H9 (cell line): ENCODE data around the gene SBNO1. TPM values are rescaled to one million over a fixed set of nuclear protein-coding genes. Genes with fewer than 3 reads are reported as not detected.

Source experiments
- DNase-seq: peaks from one replicate; pipeline ENCODE4 v3.0.0-alpha.2; 2017
- H2AFZ ChIP-seq: one replicate; pipeline ENCODE4 v1.6.1; 2013; ENCODE audit warnings: mild to moderate bottlenecking, low read length, control low read depth, moderate library complexity
- H2AK5ac ChIP-seq: 2 replicates; pipeline ENCODE4 v1.6.1; 2013; ENCODE audit warnings: low read length, control low read depth, mixed read lengths; ENCODE audit not compliant: insufficient read length
- H2BK120ac ChIP-seq: one replicate; pipeline ENCODE4 v1.6.1; 2013; ENCODE audit warnings: low read depth, mild to moderate bottlenecking, low read length, control low read depth, inconsistent platforms; ENCODE audit not compliant: poor library complexity, severe bottlenecking
- H2BK12ac ChIP-seq: 2 replicates; pipeline ENCODE4 v1.6.1; 2013; ENCODE audit warnings: low read length, control low read depth, mixed read lengths, low read depth; ENCODE audit not compliant: insufficient read length
- H2BK15ac ChIP-seq: 2 replicates; pipeline ENCODE4 v1.6.1; 2013; ENCODE audit warnings: low read depth, low read length, control low read depth
- H2BK20ac ChIP-seq: one replicate; pipeline ENCODE4 v1.6.1; 2013; ENCODE audit warnings: low read depth, mild to moderate bottlenecking, low read length, control low read depth, inconsistent platforms; ENCODE audit not compliant: poor library complexity, severe bottlenecking
- H2BK5ac ChIP-seq: 2 replicates; pipeline ENCODE4 v1.6.1; 2013; ENCODE audit warnings: low read length, control low read depth, mixed read lengths; ENCODE audit not compliant: insufficient read length
- H3K14ac ChIP-seq: 2 replicates; pipeline ENCODE4 v1.6.1; 2013; ENCODE audit warnings: low read length, control low read depth; ENCODE audit not compliant: insufficient read depth
- H3K18ac ChIP-seq: 2 replicates; pipeline ENCODE4 v1.6.1; 2013; ENCODE audit warnings: low read depth, mild to moderate bottlenecking, mixed read lengths, low read length, control low read depth; ENCODE audit not compliant: insufficient read length
- H3K23ac ChIP-seq: 2 replicates; pipeline ENCODE4 v1.6.1; 2013; ENCODE audit warnings: low read length, control low read depth, mixed read lengths, low read depth; ENCODE audit not compliant: insufficient read length
- H3K23me2 ChIP-seq: 2 replicates; pipeline ENCODE4 v1.6.1; 2013; ENCODE audit warnings: low read depth, mild to moderate bottlenecking, mixed read lengths, low read length, control low read depth; ENCODE audit not compliant: insufficient read length, poor library complexity, severe bottlenecking
- H3K27ac ChIP-seq: 2 replicates; pipeline ENCODE4 v1.5.1; 2013; ENCODE audit warnings: low read length, control low read depth, mixed read lengths, low read depth; ENCODE audit not compliant: insufficient read length
- H3K27me3 ChIP-seq: 2 replicates; pipeline ENCODE4 v1.6.1; 2013; ENCODE audit warnings: low read length, control low read depth, inconsistent platforms; ENCODE audit not compliant: insufficient read depth
- H3K4ac ChIP-seq: 2 replicates; pipeline ENCODE4 v1.6.1; 2013; ENCODE audit warnings: low read depth, mild to moderate bottlenecking, control low read depth, inconsistent platforms, low read length, moderate library complexity
- H3K4me1 ChIP-seq: 2 replicates; pipeline ENCODE4 v1.6.1; 2013; ENCODE audit warnings: low read length, control low read depth, inconsistent platforms; ENCODE audit not compliant: insufficient read depth
- H3K4me2 ChIP-seq: 2 replicates; pipeline ENCODE4 v1.6.1; 2013; ENCODE audit warnings: low read length, control low read depth, mixed read lengths; ENCODE audit not compliant: insufficient read length, insufficient read depth
- H3K56ac ChIP-seq: 2 replicates; pipeline ENCODE4 v1.6.1; 2013; ENCODE audit warnings: low read depth, mild to moderate bottlenecking, mixed read lengths, low read length, control low read depth; ENCODE audit not compliant: insufficient read length
- H3K79me1 ChIP-seq: 2 replicates; pipeline ENCODE4 v1.6.1; 2013; ENCODE audit warnings: low read depth, mild to moderate bottlenecking, moderate library complexity, low read length, control low read depth, inconsistent platforms; ENCODE audit not compliant: insufficient read depth, poor library complexity, severe bottlenecking
- H3K79me2 ChIP-seq: 2 replicates; pipeline ENCODE4 v1.6.1; 2013; ENCODE audit warnings: low read length, control low read depth, inconsistent platforms; ENCODE audit not compliant: insufficient read depth
- H3K9ac ChIP-seq: 2 replicates; pipeline ENCODE4 v1.6.1; 2013; ENCODE audit warnings: low read length, control low read depth, mixed read lengths; ENCODE audit not compliant: insufficient read length; ENCODE audit errors: extremely low read depth
- H3K9me3 ChIP-seq: one replicate; pipeline ENCODE4 v1.6.1; 2013; ENCODE audit warnings: low read depth, low read length, inconsistent platforms; ENCODE audit not compliant: control insufficient read depth
- H3T11ph ChIP-seq: one replicate; pipeline ENCODE4 v1.6.1; 2013; ENCODE audit warnings: mild to moderate bottlenecking, low read length, control low read depth, inconsistent platforms
- H4K20me1 ChIP-seq: one replicate; pipeline ENCODE4 v1.6.1; 2013; ENCODE audit not compliant: control insufficient read depth, insufficient read length, insufficient read depth
- H4K5ac ChIP-seq: 2 replicates; pipeline ENCODE4 v1.6.1; 2013; ENCODE audit warnings: low read depth, mild to moderate bottlenecking, mixed read lengths, low read length, control low read depth; ENCODE audit not compliant: insufficient read length
- H4K8ac ChIP-seq: replicated peaks from 2 replicates; pipeline ENCODE4 v1.6.1; 2013; ENCODE audit warnings: low read length, control low read depth, mixed read lengths, low read depth; ENCODE audit not compliant: insufficient read length
- H4K91ac ChIP-seq: 2 replicates; pipeline ENCODE4 v1.6.1; 2013; ENCODE audit warnings: low read depth, mild to moderate bottlenecking, moderate library complexity, mixed read lengths, low read length, control low read depth; ENCODE audit not compliant: insufficient read length
- H3K27ac Mint-ChIP-seq, 3 experiments: 2 replicates in 2 of 3; 3 replicates in 1 of 3; pipeline ENCODE4 v1.8.0; 2020 to 2021; ENCODE audit warnings: mixed read lengths in 3 of 3, mild to moderate bottlenecking in 1 of 3, moderate library complexity in 1 of 3
- H3K27me3 Mint-ChIP-seq: 2 replicates; pipeline ENCODE4 v1.8.0; 2021; ENCODE audit warnings: low read depth, mild to moderate bottlenecking, moderate library complexity, mixed read lengths
- H3K36me3 Mint-ChIP-seq, 3 experiments: 2 replicates in 2 of 3; 3 replicates in 1 of 3; pipeline ENCODE4 v1.8.0; 2020 to 2021; ENCODE audit warnings: low read depth in 3 of 3, mixed read lengths in 3 of 3; ENCODE audit not compliant: insufficient read depth in 1 of 3
- H3K4me1 Mint-ChIP-seq, 2 experiments: 2 replicates each; pipeline ENCODE4 v1.8.0; 2020; ENCODE audit warnings: mixed read lengths in 2 of 2
- H3K4me3 Mint-ChIP-seq, 2 experiments: 2 replicates in 1 of 2; 3 replicates in 1 of 2; pipeline ENCODE4 v1.8.0; 2020 to 2021; ENCODE audit warnings: mild to moderate bottlenecking in 2 of 2, mixed read lengths in 2 of 2, moderate library complexity in 1 of 2
- H3K9me3 Mint-ChIP-seq, 2 experiments: 2 replicates in 1 of 2; 3 replicates in 1 of 2; pipeline ENCODE4 v1.8.0; 2020; ENCODE audit warnings: mild to moderate bottlenecking in 2 of 2, mixed read lengths in 2 of 2, moderate library complexity in 1 of 2
- CTCF ChIP-seq: fragments of 200-600 bp; sonication (generic); conservative IDR thresholded peaks from 3 replicates; pipeline ENCODE4 v1.8.0; 2021; ENCODE audit warnings: antibody characterized with exemption, mild to moderate bottlenecking
- WGBS: extraction: QIAGEN DNeasy Blood & Tissue Kit; methylation state at CpG from one replicate; pipeline ENCODE4 v1.1.7; 2013; ENCODE audit warnings: missing lambda C conversion rate, low lambda C conversion rate, mixed read lengths; ENCODE audit not compliant: insufficient read length; ENCODE audit errors: extremely low coverage; 5-methylcytosine and 5-hydroxymethylcytosine counted together
- total RNA-seq: library from RNA; stranded (reverse); gene quantifications from 2 replicates; pipeline ENCODE4 v1.2.1, GENCODE V29; 2021

Gene SBNO1
- total RNA-seq, 1 experiment from 2014 or later: 47.5 TPM

DNA sequence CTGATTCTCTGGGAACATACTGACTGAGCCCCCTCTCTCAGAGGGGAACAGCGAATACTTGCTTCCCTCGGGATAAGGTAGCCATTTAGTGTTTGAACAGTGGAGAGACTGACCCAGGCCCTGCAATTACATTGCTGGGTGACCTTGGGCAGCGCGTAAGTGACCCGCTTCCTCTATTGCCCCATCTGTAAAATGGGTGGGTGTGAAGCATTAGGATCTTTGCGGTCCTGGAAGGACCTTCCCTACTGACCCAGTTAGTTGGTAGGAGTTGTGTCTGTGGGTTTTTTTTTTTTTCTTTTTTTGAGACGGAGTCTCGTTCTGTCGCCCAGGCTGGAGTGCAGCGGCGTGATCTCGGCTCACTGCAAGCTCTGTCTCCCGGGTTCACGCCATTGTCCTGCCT is 18.0 kb upstream of the SBNO1 start:
- Mint-ChIP-seq H3K4me1 (no peaks in the 10 kb centered on the region; a peak in 2 of 4 replicates), H3K9me3 (no peaks in the 10 kb centered on the region), H3K27me3 (peaks cover 28% of the 10 kb centered on the region), H3K27ac (peak overlapping the region in 1 of 3 experiments; percentile 66; a peak in 2 of 7 replicates), H3K4me3 (peak overlapping the region; percentile 84 to 90), H3K36me3 (no peaks in the 10 kb centered on the region)
- no peaks in the 10 kb centered on the region for H3K9me3 ChIP-seq
- no peak for DNase-seq
- H4K5ac ChIP-seq: no peak overlapping the region
- H2BK120ac ChIP-seq: no peak overlapping the region
- no peaks in the 10 kb centered on the region for H3K27me3 ChIP-seq
- no peak overlapping the region for H3K18ac ChIP-seq
- H2BK12ac ChIP-seq: no peak overlapping the region
- no peak for TF ChIP-seq CTCF
- no peak overlapping the region for H3K4ac ChIP-seq
- H2BK5ac ChIP-seq: no peak overlapping the region
- H3K23me2 ChIP-seq: peaks cover 6% of the 10 kb centered on the region
- no peaks in the 10 kb centered on the region for H3K4me1 ChIP-seq
- no peak overlapping the region for H3K27ac ChIP-seq
- H2BK20ac ChIP-seq: no peak overlapping the region
- no peak overlapping the region for H3K4me2 ChIP-seq
- H3T11ph ChIP-seq: no peak overlapping the region
- H3K79me1 ChIP-seq: no peaks in the 10 kb centered on the region
- no peak overlapping the region for H4K91ac ChIP-seq
- H3K23ac ChIP-seq: no peak overlapping the region
- H3K79me2 ChIP-seq: no peaks in the 10 kb centered on the region
- no peak overlapping the region for H2AK5ac ChIP-seq
- no peak overlapping the region for H3K56ac ChIP-seq
- H2AFZ ChIP-seq: no peak overlapping the region
- no peak overlapping the region for H2BK15ac ChIP-seq
- H3K14ac ChIP-seq: no peak overlapping the region
- no peak overlapping the region for H4K8ac ChIP-seq
- no CpG with 5 or more reads among the region's 14 CpGs for WGBS
- H3K9ac ChIP-seq: no peak overlapping the region
- no peaks in the 10 kb centered on the region for H4K20me1 ChIP-seq
